RWPE1 (cell line): ENCODE data around the gene C20orf96.
"Not testable (repeated sequence)": the region's sequence is repeated elsewhere in the genome, so short reads cannot be mapped to it uniquely, and the experiment has no call there.

ENCODE experiments used
- CTCF ChIA-PET: fragments of 350-600 bp; sonication (Branson Sonifier 250); formaldehyde crosslinking; extraction: SDS; loops from one replicate; lab custom pipeline; 2021; lab: Yijun Ruan, JAX
- POLR2A ChIA-PET: fragments of 400-600 bp; formaldehyde crosslinking; extraction: SDS; loops from one replicate; lab custom pipeline; 2020; ENCODE audit warnings: antibody characterized with exemption; ENCODE audit not compliant: low non-redundant PET; lab: Yijun Ruan, JAX
- DNase-seq: peaks from one replicate; pipeline ENCODE4 v3.0.0; 2012; ENCODE audit warnings: low spot score
- H3K27ac ChIP-seq: fragments of 450-650 bp; 2 replicates; pipeline ENCODE4 v1.5.1; 2017
- CTCF ChIP-seq: fragments of 450-650 bp; conservative IDR thresholded peaks from 2 replicates; pipeline ENCODE4 v1.5.1; 2017; ENCODE audit warnings: low read depth, mild to moderate bottlenecking

The C20orf96 gene

GRCh38 chr20:237489-237888 is 53.1 kb downstream of the C20orf96 start:
- CTCF ChIA-PET = interaction anchor here (0.7 to 1.0 kb wide), 2 partner anchors 16 to 29 kb away, joined by 3 to 4 read pairs; no protein-coding TSS in a partner anchor
- TF ChIP-seq CTCF = no peak
- no peak overlapping the region for H3K27ac ChIP-seq
- POLR2A ChIA-PET = no interaction called here
- DNase-seq = no peak

- no peak overlapping the region for H3K27ac ChIP-seq
- ChIA-PET POLR2A (no interaction called here), CTCF (interaction anchor here (0.5 to 1.7 kb wide), 5 partner anchors 22 to 95 kb away, joined by 3 to 11 read pairs (median 5); no protein-coding TSS in a partner anchor)
- TF ChIP-seq CTCF = peak; percentile 77
- peak; percentile 66 for DNase-seq
These were observed 54.7 kb downstream of the C20orf96 start for GRCh38 chr20:235891-236290.

- H3K27ac ChIP-seq = no peak overlapping the region
- TF ChIP-seq CTCF = no peak
- no peak for DNase-seq
- ChIA-PET POLR2A (no interaction called here), CTCF (no interaction called here)
These were observed 63.0 kb downstream of the C20orf96 start for GRCh38 chr20:227439-228105.

GRCh38 chr20:226958-227357 is 63.6 kb downstream of the C20orf96 start, which contains the start of gene DEFB129:
DEFB129 (plus strand) TSS chr20:227258; CDS start chr20:227289, 31 bp downstream.
- ChIA-PET POLR2A (no interaction called here), CTCF (no interaction called here)
- TF ChIP-seq CTCF = no peak
- H3K27ac ChIP-seq = no peak within 1 kb of the TSS
- no peak for DNase-seq

GRCh38 chr20:225879-226278 is 64.7 kb downstream of the C20orf96 start:
- POLR2A ChIA-PET, H3K27ac ChIP-seq, DNase-seq: not testable (repeated sequence)
- CTCF ChIA-PET = interaction anchor here (0.7 kb wide), 1 partner anchor 69 kb away, joined by 3 read pairs; no protein-coding TSS in a partner anchor

- no peak overlapping the region for H3K27ac ChIP-seq
- DNase-seq = no peak
- ChIA-PET CTCF (interaction anchor here (0.6 kb wide), 1 partner anchor 13 kb away, joined by 3 read pairs; no protein-coding TSS in a partner anchor), POLR2A (no interaction called here)
- TF ChIP-seq CTCF = no peak
These were observed 69.2 kb downstream of the C20orf96 start for GRCh38 chr20:221258-221830.
